Iris pigment epithelial cell (primary cell): ENCODE measurements around the gene RASA3.

Source experiments
- DNase-seq: peaks from one replicate; pipeline ENCODE4 v3.0.0-alpha.2; 2011; ENCODE audit warnings: low read depth

The RASA3 gene

GRCh38 chr13:114065926-114066774, 66.3 kb downstream of the RASA3 start:
- DNase-seq: no peak

DNA sequence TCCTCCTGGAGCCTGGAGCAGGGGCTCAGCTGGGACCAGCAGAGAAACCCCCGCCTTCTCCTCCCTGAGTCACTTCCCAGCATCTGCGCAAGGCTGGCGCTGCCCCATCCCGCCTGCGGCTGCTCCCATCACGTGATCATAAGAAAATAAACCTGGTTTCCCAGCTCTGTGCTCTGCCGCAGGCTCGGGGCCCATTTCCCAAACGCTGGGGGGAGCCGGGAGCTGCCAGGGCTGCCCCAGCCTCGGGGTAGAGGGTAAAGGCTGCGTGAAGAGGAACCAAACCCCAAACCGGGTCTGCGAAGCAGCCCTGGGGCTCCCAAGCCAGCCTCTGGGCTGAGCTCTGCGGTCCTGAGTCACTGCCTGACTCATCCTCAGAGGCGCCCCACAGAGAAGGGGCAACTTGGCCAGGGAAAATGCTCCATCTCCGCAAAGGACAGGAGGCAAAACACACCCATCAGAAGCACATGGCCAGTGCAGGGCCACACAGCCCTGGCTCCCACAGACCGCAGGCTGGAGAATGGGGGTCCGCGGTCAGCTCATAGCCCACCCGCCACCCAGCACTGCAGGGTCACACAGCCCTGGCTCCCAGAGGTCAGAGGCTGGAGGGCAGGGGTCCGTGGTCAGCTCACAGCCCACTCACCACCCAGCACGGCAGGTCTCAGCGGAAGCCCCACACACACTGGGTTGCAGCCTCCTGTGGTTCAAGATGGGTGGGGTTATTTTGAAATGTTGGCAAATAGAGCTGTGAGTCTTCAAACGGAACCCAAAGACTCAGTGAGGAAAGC, 67.1 kb downstream of the RASA3 start:
- DNase-seq: peak; percentile 99

- peak; percentile 38 for DNase-seq
Measured at GRCh38 chr13:114064450-114065140, 67.8 kb downstream of the RASA3 start.

DNA sequence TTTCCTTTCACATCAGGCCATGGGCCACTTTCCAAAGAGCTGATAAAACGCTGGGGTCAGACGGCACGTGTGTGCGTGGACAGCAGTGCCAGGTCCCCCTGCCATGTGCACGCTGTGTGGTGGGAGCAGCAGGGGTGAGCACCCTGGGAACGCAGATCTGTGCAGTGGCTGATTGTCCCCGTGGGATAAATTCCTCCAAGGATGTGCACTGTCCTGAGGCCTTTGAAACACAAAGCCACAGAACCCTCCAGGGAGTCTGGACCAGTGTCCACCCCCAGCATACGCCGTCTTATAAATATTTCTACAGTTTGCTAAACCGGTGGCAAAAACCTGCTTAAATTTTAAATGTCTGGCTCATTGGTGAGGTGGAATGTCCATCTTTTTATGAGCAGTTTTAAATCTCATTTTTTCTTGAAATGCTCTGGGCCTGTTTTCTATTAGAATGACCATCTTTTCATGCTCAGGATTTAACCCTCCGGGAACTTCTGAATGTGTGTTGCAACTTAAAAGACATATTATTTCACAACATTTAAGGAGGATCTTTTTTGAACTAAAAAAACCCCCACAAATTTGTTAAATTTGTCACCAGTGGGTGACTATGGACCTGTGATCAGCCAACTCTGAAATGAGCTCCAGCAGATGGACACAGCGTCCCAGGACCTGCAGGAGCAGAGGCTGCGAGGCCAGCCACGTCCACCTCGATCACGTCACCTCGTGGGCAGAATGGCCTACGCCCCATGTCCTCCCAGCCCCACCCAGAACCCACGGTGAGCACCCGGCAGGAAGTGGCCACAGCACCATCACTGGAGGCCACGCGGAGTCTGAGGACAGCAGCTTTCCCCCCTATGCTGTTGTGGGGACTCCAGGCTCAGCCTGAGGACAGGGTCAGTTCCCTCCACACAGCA, 68.6 kb downstream of the RASA3 start:
- peak; percentile 59 for DNase-seq

DNA sequence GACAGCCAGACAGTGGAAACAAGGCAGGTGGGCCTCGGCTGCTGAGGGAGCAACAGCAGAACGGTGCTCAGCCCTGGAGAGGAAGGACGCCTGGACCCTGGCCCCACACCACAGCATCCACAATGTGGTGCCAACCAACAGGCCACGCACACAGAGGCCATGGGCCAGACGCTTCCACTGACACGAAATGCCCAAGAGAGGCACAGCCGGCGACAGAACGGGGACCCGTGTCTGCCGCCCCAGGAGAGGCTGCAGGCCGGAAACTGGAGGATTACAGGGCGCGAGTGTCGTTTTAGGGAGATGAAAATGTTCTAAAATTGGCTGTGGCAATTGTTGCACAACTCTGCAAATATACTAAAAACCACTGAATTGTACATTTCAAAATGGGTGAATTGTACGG, 69.7 kb downstream of the RASA3 start:
- no peak for DNase-seq

GRCh38 chr13:114062341-114062740, 70.1 kb downstream of the RASA3 start:
- DNase-seq: no peak

- no peak for DNase-seq
Measured at GRCh38 chr13:114061744-114062143, 70.7 kb downstream of the RASA3 start.

DNA sequence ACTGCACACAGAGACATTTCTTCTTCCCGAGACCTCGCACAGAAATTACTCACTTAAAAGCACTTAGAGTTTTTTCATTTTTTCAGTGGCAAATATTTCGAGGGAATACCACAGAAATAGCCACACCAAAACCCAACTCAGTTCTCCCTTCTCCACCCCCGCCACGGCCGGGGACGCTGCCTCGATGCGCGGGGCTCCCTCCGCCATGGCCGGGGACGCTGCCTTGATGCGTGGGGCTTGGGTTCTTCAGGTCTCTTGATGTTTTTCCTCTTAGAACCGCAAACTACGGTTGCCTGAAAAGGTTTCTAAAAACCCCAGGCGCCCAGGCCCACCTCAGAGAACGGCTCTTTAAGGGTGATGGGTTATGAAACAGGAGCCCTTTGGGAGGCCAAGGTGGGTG, 71.4 kb downstream of the RASA3 start:
- DNase-seq: no peak

DNA sequence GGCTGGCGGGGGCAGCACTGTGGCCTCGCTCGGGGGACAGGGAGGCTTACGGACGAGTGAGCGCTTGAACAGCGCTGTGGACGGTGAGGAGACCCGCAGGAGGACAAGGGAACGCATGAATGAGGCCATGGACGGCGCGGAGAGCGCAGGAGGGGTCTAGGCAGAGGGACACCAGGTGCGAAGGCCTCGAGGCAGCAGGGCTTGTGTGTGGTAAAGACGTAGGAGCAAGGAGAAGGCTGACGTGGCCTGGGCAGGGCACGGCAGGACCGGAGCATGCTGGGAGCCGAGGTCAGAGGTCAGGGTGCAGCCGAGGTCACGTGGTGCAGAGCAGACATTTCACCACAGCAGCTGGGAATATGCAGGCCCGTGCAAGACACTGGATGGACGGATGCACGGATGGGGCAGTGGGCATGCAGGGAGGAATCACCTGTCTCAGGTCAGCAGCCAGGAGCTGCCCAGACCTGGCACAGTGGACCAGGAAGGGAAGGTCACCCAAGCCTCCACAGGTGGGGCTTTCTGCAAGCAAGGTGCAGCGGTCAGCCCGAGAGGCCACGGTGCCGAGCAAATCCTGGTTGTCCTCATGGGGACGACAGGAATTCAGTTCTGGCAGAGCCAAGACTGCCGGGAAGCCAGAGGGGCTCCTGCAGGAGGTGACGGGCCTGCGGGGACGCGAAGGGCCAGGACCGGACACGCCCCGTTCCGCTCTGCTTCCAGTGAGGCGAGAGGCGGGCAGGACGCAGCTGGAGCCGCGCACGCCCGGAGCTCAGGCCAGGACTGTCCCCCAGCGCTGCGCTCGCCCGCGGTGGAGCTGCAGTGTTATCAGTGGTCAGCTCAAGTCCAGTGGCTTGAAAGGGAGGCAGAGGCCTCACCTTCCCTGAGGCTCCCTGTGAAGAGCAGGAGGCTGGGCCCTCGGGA, 72.2 kb downstream of the RASA3 start:
- no peak for DNase-seq

- no peak for DNase-seq
Measured at GRCh38 chr13:114059428-114059827, 73.0 kb downstream of the RASA3 start.

DNA sequence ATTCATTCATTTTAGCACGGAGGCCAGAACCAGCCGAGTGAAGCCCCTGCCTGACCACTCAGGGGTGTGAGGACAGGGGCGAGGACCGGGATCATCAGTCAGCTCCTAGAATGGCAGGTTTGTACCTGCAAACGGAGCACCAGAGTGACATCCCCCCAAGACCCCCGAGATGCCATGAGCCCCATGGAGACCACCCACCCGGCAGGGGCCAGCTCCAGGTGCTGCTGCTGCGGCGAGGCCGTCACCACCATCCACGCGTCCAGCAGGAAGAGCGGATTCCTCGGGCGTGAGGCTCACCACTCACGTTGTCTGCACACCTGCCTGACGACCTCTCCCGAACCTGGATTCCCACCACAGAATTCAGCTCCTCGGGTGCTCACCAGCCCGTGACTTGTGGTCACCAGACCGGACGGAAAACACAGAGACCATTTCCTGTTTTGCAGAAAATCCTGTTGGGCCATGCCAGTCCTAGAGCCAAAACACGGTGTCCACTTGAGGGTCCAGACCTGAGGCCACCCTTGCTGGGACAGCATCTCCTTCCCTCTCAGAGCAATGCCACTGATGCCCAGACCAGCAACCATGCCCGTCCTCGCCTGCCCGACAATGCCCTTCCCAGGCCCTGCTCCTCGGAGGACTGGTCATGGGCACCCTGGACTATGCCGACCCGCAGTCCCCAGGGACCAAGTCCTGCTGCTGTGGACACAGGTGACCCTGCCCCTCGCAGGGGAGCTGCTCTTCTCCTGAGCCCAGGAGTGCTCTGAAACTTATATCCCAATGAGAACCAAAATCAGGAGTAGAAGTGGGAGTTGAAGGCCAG, 74.2 kb downstream of the RASA3 start:
- no peak for DNase-seq

DNA sequence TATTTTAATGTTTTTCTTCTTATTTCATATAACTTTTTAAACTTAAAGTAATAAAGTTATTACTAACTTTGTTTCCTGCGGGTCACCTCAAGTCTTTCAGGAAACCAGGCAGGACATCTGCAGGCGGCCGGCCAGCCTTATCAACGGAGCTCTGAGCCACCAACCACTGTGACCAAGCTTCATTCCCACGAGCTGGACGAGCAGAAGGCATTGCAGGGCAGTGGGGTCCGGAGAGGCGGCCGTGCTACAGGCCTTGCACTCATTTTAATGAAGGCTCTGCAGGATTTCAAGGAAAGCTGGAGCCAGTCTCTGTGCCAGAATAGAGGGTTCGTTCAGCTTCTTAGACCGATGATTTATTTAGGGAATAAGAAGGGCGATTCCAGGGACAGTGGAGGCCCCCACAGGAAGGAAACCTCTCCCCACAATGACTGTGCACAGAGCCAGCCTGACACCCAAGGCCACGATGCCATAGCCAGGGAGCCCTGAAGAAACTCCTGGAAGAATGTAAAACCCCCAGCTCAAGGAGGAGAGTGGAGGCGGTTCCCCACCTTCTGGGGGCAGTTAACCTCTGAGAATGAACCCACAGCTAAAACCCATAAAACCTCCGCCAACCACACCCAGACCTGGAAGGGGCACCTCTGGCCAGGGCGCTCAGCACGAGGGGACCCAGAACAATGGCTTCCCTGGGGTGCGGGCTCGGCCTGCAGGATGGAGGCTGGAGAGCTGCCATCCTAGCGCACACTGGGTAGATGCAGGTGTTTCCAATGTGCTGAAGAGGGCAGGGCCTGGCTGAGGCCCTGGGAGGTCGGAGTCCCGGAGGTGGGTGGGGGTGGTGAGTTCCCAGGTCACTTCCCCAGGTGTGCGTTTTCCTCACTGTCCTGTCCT, 75.0 kb downstream of the RASA3 start:
- DNase-seq: no peak

GRCh38 chr13:114056205-114057013, 76.0 kb downstream of the RASA3 start:
- no peak for DNase-seq

GRCh38 chr13:114055766-114056165, 76.7 kb downstream of the RASA3 start:
- no peak for DNase-seq

- no peak for DNase-seq
Measured at GRCh38 chr13:114054830-114055439, 77.5 kb downstream of the RASA3 start.

GRCh38 chr13:114054264-114054663, 78.2 kb downstream of the RASA3 start:
- DNase-seq: no peak

DNA sequence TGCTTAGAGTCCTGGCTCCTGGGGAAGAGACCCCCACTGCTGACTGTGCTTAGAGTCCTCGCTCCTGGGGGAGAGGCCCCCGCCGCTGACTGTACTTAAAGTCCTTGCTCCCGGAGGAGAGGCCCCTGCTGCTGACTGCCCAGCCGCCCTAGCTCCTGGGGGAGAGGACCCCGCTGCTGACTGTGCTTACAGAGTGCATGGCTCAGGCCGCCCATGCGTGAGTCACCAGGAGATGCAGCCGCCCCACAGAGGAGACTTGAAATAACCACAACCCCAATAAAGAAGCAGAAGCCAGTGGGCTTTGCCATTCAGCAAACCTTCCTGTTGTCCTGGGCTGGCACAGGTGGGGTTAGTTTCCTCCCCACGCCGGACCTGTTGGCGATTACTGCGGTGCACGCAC, 79.4 kb downstream of the RASA3 start:
- peak; percentile 82 for DNase-seq
